ENCODE measurements around the gene LYSMD2. TPM values are rescaled to one million over a fixed set of nuclear protein-coding genes. Genes with fewer than 3 reads are reported as not detected.

Gene LYSMD2
- total RNA-seq, 1 donor from 2014 or later, result 16.5 TPM

- DNase-seq (ENCODE audit: low spot score), result no peak
- Mint-ChIP-seq H3K4me1 (ENCODE audit: low read depth) (peaks cover 36% of the 10 kb centered on the region), H3K27ac (no peak overlapping the region), H3K4me3 (no peak overlapping the region), H3K36me3 (ENCODE audit: low read depth) (peaks cover 32% of the 10 kb centered on the region), H3K27me3 (ENCODE audit: insufficient read depth) (no peaks in the 10 kb centered on the region), H3K9me3 (no peaks in the 10 kb centered on the region)
- intact Hi-C loops (cut with micrococcal nuclease), result no loop called here
Observed at GRCh38 chr15:51724673-51725072, 12.8 kb downstream of the LYSMD2 start.

GRCh38 chr15:51724199-51724598 lies 13.3 kb downstream of the LYSMD2 start:
- no peak for DNase-seq (ENCODE audit: low spot score)
- H3K4me1 Mint-ChIP-seq (ENCODE audit: low read depth), result peaks cover 36% of the 10 kb centered on the region
- H3K27ac Mint-ChIP-seq, result no peak overlapping the region
- intact Hi-C loops (cut with micrococcal nuclease), result no loop called here
- no peaks in the 10 kb centered on the region for H3K9me3 Mint-ChIP-seq
- no peaks in the 10 kb centered on the region for H3K27me3 Mint-ChIP-seq (ENCODE audit: insufficient read depth)
- H3K36me3 Mint-ChIP-seq (ENCODE audit: low read depth), result peaks cover 32% of the 10 kb centered on the region
- no peak overlapping the region for H3K4me3 Mint-ChIP-seq

- Mint-ChIP-seq H3K4me1 (ENCODE audit: low read depth) (peaks cover 22% of the 10 kb centered on the region), H3K27ac (no peak overlapping the region), H3K36me3 (ENCODE audit: low read depth) (peaks cover 28% of the 10 kb centered on the region)
Observed at GRCh38 chr15:51721199-51721960, 16.1 kb downstream of the LYSMD2 start.

GRCh38 chr15:51720201-51720995 lies 17.1 kb downstream of the LYSMD2 start:
- H3K4me1 Mint-ChIP-seq (ENCODE audit: low read depth), result peaks cover 16% of the 10 kb centered on the region
- no peak for DNase-seq (ENCODE audit: low spot score)
- intact Hi-C loops (cut with micrococcal nuclease), result no loop called here
- H3K9me3 Mint-ChIP-seq, result no peaks in the 10 kb centered on the region
- no peak overlapping the region for H3K4me3 Mint-ChIP-seq
- no peak overlapping the region for H3K27ac Mint-ChIP-seq
- H3K36me3 Mint-ChIP-seq (ENCODE audit: low read depth), result peaks cover 25% of the 10 kb centered on the region
- H3K27me3 Mint-ChIP-seq (ENCODE audit: insufficient read depth), result no peaks in the 10 kb centered on the region

More at GRCh38 chr15:51721199-51721960, 16.1 kb downstream of the LYSMD2 start:
- H3K9me3 Mint-ChIP-seq, result no peaks in the 10 kb centered on the region
- intact Hi-C loops (cut with micrococcal nuclease), result no loop called here
- no peak for DNase-seq (ENCODE audit: low spot score)
- no peaks in the 10 kb centered on the region for H3K27me3 Mint-ChIP-seq (ENCODE audit: insufficient read depth)
- no peak overlapping the region for H3K4me3 Mint-ChIP-seq

GRCh38 chr15:51718746-51719145 lies 18.7 kb downstream of the LYSMD2 start:
- DNase-seq (ENCODE audit: low spot score), result no peak
- no peak overlapping the region for H3K4me3 Mint-ChIP-seq
- H3K27ac Mint-ChIP-seq, result no peak overlapping the region
- intact Hi-C loops (cut with micrococcal nuclease), result no loop called here
- peaks cover 19% of the 10 kb centered on the region for H3K36me3 Mint-ChIP-seq (ENCODE audit: low read depth)
- no peaks in the 10 kb centered on the region for H3K27me3 Mint-ChIP-seq (ENCODE audit: insufficient read depth)
- peaks cover 7% of the 10 kb centered on the region for H3K4me1 Mint-ChIP-seq (ENCODE audit: low read depth)
- no peaks in the 10 kb centered on the region for H3K9me3 Mint-ChIP-seq

- Mint-ChIP-seq H3K27ac (no peak overlapping the region), H3K4me3 (no peak overlapping the region), H3K27me3 (ENCODE audit: insufficient read depth) (no peaks in the 10 kb centered on the region), H3K4me1 (ENCODE audit: low read depth) (peaks cover 7% of the 10 kb centered on the region), H3K9me3 (no peaks in the 10 kb centered on the region), H3K36me3 (ENCODE audit: low read depth) (peaks cover 19% of the 10 kb centered on the region)
- intact Hi-C loops (cut with micrococcal nuclease), result no loop called here
- no peak for DNase-seq (ENCODE audit: low spot score)
Observed at GRCh38 chr15:51718219-51718618, 19.2 kb downstream of the LYSMD2 start.

- Mint-ChIP-seq H3K36me3 (ENCODE audit: low read depth) (peaks cover 2% of the 10 kb centered on the region), H3K4me1 (ENCODE audit: low read depth) (no peaks in the 10 kb centered on the region), H3K27me3 (ENCODE audit: insufficient read depth) (no peaks in the 10 kb centered on the region), H3K4me3 (no peak overlapping the region), H3K27ac (no peak overlapping the region), H3K9me3 (no peaks in the 10 kb centered on the region)
- no peak for DNase-seq (ENCODE audit: low spot score)
- intact Hi-C loops (cut with micrococcal nuclease), result no loop called here
Observed at GRCh38 chr15:51714911-51715310, 22.5 kb downstream of the LYSMD2 start.

GRCh38 chr15:51714162-51714561 lies 23.3 kb downstream of the LYSMD2 start:
- no peaks in the 10 kb centered on the region for H3K4me1 Mint-ChIP-seq (ENCODE audit: low read depth)
- H3K4me3 Mint-ChIP-seq, result no peak overlapping the region
- no peaks in the 10 kb centered on the region for H3K9me3 Mint-ChIP-seq
- H3K27me3 Mint-ChIP-seq (ENCODE audit: insufficient read depth), result no peaks in the 10 kb centered on the region
- no peak for DNase-seq (ENCODE audit: low spot score)
- intact Hi-C loops (cut with micrococcal nuclease), result no loop called here
- H3K27ac Mint-ChIP-seq, result no peak overlapping the region
- H3K36me3 Mint-ChIP-seq (ENCODE audit: low read depth), result peaks cover under 1% of the 10 kb centered on the region

- Mint-ChIP-seq H3K4me3 (no peak overlapping the region), H3K9me3 (no peaks in the 10 kb centered on the region), H3K36me3 (ENCODE audit: low read depth) (no peaks in the 10 kb centered on the region), H3K27me3 (ENCODE audit: insufficient read depth) (no peaks in the 10 kb centered on the region), H3K4me1 (ENCODE audit: low read depth) (no peaks in the 10 kb centered on the region), H3K27ac (no peak overlapping the region)
- DNase-seq (ENCODE audit: low spot score), result no peak
- intact Hi-C loops (cut with micrococcal nuclease), result no loop called here
Observed at GRCh38 chr15:51709031-51709430, 28.4 kb downstream of the LYSMD2 start.

- intact Hi-C loops (cut with micrococcal nuclease), result no loop called here
- no peaks in the 10 kb centered on the region for H3K36me3 Mint-ChIP-seq (ENCODE audit: low read depth)
- H3K4me1 Mint-ChIP-seq (ENCODE audit: low read depth), result no peaks in the 10 kb centered on the region
- H3K27me3 Mint-ChIP-seq (ENCODE audit: insufficient read depth), result no peaks in the 10 kb centered on the region
- H3K27ac Mint-ChIP-seq, result no peak overlapping the region
- H3K4me3 Mint-ChIP-seq, result no peak overlapping the region
- DNase-seq (ENCODE audit: low spot score), result no peak
- H3K9me3 Mint-ChIP-seq, result no peaks in the 10 kb centered on the region
Observed at GRCh38 chr15:51708013-51708412, 29.4 kb downstream of the LYSMD2 start.

- intact Hi-C loops (cut with micrococcal nuclease), result no loop called here
- H3K4me3 Mint-ChIP-seq, result no peak overlapping the region
- no peaks in the 10 kb centered on the region for H3K4me1 Mint-ChIP-seq (ENCODE audit: low read depth)
- peaks cover 7% of the 10 kb centered on the region for H3K27me3 Mint-ChIP-seq (ENCODE audit: insufficient read depth)
- no peak for DNase-seq (ENCODE audit: low spot score)
- no peak overlapping the region for H3K27ac Mint-ChIP-seq
- no peaks in the 10 kb centered on the region for H3K36me3 Mint-ChIP-seq (ENCODE audit: low read depth)
- H3K9me3 Mint-ChIP-seq, result no peaks in the 10 kb centered on the region
Observed at GRCh38 chr15:51706926-51707608, 30.4 kb downstream of the LYSMD2 start.

GRCh38 chr15:51706291-51706690 lies 31.2 kb downstream of the LYSMD2 start:
- Mint-ChIP-seq H3K27me3 (ENCODE audit: insufficient read depth) (peaks cover 7% of the 10 kb centered on the region), H3K9me3 (no peaks in the 10 kb centered on the region), H3K36me3 (ENCODE audit: low read depth) (no peaks in the 10 kb centered on the region), H3K4me3 (no peak overlapping the region), H3K27ac (no peak overlapping the region), H3K4me1 (ENCODE audit: low read depth) (no peaks in the 10 kb centered on the region)
- DNase-seq (ENCODE audit: low spot score), result no peak
- intact Hi-C loops (cut with micrococcal nuclease), result no loop called here

GRCh38 chr15:51702710-51703109 lies 34.7 kb downstream of the LYSMD2 start:
- intact Hi-C loops (cut with micrococcal nuclease), result no loop called here
- no peak overlapping the region for H3K4me3 Mint-ChIP-seq
- H3K27ac Mint-ChIP-seq, result no peak overlapping the region
- DNase-seq (ENCODE audit: low spot score), result no peak
- H3K9me3 Mint-ChIP-seq, result no peaks in the 10 kb centered on the region
- no peaks in the 10 kb centered on the region for H3K36me3 Mint-ChIP-seq (ENCODE audit: low read depth)
- H3K4me1 Mint-ChIP-seq (ENCODE audit: low read depth), result no peaks in the 10 kb centered on the region
- peaks cover 24% of the 10 kb centered on the region for H3K27me3 Mint-ChIP-seq (ENCODE audit: insufficient read depth)
